Suprapubic skin (tissue), 4 donors: ENCODE results near the gene PLXNB1.

Experiments used
- EP300 ChIP-seq: sonication (generic); formaldehyde crosslinking; IDR thresholded peaks from one replicate; pipeline ENCODE4 v1.6.1; 2017; ENCODE audit warnings: antibody characterized with exemption
- POLR2AphosphoS5 ChIP-seq, 3 donors: sonication (generic); formaldehyde crosslinking; IDR thresholded peaks; one replicate each; pipeline ENCODE4 v1.6.1; 2017; ENCODE audit warnings: antibody characterized with exemption in 3 of 3
- TF ChIP-seq, protein P1 (sequence below), 2 donors: fragments of 200-600 bp in 1 of 2; fragments of 450-650 bp in 1 of 2; sonication (generic) in 1 of 2; IDR thresholded peaks; one replicate each; pipeline ENCODE4 v1.5.1; 2016 to 2019; ENCODE audit warnings: antibody characterized with exemption in 2 of 2, mild to moderate bottlenecking in 1 of 2, moderate library complexity in 1 of 2

DNA sequence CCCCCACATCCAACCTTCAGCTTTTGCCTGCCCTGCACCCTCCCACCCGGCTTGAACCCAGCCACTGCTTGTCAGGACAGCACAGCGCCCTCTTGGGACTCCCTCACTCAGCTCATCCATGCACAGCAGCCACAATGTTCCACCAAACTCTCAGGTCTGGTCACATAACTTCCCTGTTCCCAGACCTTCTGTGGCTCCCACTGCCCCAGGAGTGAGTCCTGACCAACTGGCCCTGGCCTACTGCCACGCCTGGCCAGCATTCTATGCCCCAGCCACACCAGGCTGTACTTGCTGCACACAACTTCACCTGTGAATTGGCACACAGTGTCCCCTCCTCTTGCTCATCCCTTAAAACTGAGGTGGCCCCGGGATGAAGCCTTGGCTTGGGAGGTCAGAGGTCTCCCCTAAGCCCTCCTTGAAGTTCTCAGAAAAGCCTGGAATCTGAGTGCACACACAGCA lies 21.0 kb downstream of the PLXNB1 start:
- TF ChIP-seq, protein P1, sequence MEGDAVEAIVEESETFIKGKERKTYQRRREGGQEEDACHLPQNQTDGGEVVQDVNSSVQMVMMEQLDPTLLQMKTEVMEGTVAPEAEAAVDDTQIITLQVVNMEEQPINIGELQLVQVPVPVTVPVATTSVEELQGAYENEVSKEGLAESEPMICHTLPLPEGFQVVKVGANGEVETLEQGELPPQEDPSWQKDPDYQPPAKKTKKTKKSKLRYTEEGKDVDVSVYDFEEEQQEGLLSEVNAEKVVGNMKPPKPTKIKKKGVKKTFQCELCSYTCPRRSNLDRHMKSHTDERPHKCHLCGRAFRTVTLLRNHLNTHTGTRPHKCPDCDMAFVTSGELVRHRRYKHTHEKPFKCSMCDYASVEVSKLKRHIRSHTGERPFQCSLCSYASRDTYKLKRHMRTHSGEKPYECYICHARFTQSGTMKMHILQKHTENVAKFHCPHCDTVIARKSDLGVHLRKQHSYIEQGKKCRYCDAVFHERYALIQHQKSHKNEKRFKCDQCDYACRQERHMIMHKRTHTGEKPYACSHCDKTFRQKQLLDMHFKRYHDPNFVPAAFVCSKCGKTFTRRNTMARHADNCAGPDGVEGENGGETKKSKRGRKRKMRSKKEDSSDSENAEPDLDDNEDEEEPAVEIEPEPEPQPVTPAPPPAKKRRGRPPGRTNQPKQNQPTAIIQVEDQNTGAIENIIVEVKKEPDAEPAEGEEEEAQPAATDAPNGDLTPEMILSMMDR (IDR thresholded peaks at IDR 0.05): no peak
- TF ChIP-seq POLR2AphosphoS5 (IDR thresholded peaks at IDR 0.05): no peak
- TF ChIP-seq EP300: no peak
